ENCODE data around the gene RFC3.

GRCh38 chr13:33825083-33825482, 7.1 kb downstream of the RFC3 start:
- TF ChIP-seq, protein P1, sequence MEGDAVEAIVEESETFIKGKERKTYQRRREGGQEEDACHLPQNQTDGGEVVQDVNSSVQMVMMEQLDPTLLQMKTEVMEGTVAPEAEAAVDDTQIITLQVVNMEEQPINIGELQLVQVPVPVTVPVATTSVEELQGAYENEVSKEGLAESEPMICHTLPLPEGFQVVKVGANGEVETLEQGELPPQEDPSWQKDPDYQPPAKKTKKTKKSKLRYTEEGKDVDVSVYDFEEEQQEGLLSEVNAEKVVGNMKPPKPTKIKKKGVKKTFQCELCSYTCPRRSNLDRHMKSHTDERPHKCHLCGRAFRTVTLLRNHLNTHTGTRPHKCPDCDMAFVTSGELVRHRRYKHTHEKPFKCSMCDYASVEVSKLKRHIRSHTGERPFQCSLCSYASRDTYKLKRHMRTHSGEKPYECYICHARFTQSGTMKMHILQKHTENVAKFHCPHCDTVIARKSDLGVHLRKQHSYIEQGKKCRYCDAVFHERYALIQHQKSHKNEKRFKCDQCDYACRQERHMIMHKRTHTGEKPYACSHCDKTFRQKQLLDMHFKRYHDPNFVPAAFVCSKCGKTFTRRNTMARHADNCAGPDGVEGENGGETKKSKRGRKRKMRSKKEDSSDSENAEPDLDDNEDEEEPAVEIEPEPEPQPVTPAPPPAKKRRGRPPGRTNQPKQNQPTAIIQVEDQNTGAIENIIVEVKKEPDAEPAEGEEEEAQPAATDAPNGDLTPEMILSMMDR (IDR thresholded peaks at IDR 0.05): no peak
- TF ChIP-seq POLR2A (IDR thresholded peaks at IDR 0.05): no peak

Data from Peyer's patch (tissue), 4 donors.